ENCODE results near the gene GATA6.

The GATA6 gene

DNA sequence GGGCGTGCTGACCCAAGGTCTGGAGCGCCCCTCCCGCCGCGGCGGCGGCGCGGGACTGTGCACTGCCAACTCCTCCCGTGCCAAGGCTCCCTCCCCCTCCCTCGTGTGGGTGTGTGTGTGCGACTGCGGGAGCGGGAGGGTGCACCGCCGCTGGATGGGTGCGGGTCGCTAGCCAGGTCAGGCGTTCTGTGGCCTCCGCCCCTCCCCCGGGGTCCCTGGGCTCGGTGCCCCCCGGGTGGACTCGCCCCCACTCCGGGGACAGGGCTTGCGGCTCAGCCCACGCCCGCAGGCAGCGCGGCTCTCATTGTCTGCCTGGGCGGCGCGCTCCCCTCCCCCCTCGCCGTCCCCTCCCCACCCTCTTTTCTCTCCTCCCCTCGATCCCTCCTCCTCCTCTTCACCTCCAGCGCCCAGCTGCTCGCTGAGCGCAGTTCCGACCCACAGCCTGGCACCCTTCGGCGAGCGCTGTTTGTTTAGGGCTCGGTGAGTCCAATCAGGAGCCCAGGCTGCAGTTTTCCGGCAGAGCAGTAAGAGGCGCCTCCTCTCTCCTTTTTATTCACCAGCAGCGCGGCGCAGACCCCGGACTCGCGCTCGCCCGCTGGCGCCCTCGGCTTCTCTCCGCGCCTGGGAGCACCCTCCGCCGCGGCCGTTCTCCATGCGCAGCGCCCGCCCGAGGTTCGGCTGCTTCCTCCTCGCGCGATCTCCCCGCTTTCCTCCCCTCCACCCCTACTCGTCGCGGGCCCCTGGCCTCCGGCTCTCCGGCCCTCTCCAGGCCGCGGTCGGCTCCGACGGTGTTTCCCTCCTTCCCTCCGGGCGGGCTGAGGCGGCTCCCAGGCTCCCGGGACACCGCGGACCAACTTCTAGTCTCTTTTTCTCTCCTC is at the start of gene GATA6:
Gene GATA6 (plus strand): TSS at position 579 of the 878 bp plus-strand sequence. CDS start 1,556 bp downstream, outside the sequence.
- no peak for DNase-seq

DNA sequence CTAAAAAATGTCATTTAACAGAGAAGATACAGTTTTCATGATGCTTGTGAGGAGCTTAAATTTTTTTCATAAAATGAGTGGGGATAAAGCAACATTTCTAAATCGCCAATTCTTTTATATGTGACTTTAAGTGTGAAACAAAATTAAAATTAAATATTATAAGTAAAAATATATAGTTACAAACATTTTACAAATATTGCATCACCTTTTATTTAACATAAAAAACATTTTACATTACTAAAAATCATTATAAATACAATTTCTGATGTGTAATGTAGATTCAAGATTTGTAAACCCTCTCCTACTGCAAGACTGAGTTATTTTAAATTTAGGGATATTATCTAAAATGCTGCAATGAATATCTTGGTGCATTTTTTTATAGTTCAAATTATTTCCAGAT is 44.4 kb upstream of the GATA6 start:
- no peak for DNase-seq

GRCh38 chr18:22128954-22129353 is 40.4 kb upstream of the GATA6 start:
- DNase-seq = no peak

- DNase-seq = no peak
These were observed 39.6 kb upstream of the GATA6 start for GRCh38 chr18:22129778-22130177.

DNA sequence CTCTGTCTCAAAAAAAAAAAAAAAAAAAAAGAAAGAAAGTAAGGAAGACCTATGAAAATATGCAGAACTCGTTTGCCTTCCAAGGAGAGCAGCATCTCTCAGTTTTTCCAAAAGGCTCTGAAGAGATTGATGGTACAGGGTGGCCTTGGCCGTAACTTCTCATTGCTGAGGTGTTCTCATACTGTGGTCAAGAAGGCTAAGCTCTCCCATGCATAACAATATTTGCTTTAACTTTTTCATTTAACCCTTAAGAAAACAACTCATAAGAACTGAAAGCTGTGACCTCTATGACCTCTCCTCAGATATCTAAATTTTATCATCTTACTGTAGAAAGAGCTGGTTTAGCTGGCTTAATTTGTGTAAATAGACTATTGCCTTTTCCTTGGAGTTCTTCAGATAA is 37.1 kb upstream of the GATA6 start:
- no peak for DNase-seq

- no peak for DNase-seq
These were observed 36.6 kb upstream of the GATA6 start for GRCh38 chr18:22132763-22133162.

DNA sequence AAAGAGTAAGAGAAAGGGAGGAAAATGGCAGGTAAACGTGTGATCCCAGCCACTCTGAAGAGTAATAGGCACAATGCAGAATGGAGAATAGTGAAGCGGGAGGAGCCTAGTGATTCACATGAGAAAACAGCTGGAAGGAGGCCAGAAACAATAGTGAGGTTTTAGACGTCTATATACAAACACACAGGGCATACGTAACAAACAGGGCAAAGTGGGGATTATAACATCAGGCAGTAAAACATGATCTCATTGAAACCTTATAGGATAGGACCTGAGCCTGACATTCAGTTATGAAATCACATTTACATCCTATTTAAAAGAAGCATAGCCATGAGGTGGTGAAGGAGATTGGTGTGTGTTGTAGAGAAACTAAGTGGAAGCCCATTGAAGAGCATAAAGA is 33.0 kb upstream of the GATA6 start:
- no peak for DNase-seq

GRCh38 chr18:22141211-22141610 is 28.2 kb upstream of the GATA6 start:
- DNase-seq = no peak

GRCh38 chr18:22143347-22144340 is 25.7 kb upstream of the GATA6 start:
- no peak for DNase-seq

GRCh38 chr18:22145160-22145559 is 24.2 kb upstream of the GATA6 start:
- DNase-seq = no peak

- DNase-seq = no peak
These were observed 19.7 kb upstream of the GATA6 start for GRCh38 chr18:22149710-22150109.

GRCh38 chr18:22152093-22152492 is 17.3 kb upstream of the GATA6 start:
- no peak for DNase-seq

DNA sequence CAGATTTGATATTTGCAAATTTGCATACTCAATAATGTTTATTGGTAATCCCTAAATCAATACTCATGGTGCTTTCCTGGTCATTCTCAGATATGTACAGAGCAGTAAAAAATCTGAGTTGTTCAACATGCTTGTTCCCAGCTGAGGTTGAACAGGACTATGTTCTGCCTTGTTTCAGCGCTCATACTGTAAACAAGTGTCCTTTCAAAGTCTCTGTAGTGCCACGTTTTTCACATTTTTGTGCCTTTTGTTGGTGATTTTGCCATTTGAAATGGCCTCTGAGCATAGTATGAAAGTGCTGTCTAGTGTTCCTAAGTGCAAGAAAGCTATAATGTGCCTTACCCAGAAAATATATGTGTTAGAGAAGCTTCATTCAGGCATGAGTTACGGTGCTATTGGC is 16.0 kb upstream of the GATA6 start:
- DNase-seq = no peak

- no peak for DNase-seq
These were observed 13.8 kb upstream of the GATA6 start for GRCh38 chr18:22155584-22155983.

DNA sequence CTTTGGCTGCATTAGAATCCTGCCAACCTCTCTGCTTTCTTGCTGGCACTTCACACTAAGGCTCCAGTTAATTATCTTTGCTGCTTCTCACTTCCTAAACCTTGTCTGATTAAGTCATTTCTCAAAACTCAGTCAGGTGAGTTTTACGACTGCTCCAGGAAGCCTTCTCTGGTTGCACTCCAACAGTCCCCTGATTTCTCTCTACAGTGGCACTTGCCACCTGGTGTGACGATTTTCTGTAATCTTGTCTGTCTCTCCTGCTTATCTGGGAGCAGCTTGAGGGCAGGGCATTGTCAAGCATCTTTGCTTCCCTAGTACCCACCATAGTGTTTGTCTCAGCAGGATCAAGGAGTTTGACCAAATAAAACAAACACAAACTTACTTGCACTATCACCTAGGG is 10.4 kb upstream of the GATA6 start:
- DNase-seq = no peak

DNA sequence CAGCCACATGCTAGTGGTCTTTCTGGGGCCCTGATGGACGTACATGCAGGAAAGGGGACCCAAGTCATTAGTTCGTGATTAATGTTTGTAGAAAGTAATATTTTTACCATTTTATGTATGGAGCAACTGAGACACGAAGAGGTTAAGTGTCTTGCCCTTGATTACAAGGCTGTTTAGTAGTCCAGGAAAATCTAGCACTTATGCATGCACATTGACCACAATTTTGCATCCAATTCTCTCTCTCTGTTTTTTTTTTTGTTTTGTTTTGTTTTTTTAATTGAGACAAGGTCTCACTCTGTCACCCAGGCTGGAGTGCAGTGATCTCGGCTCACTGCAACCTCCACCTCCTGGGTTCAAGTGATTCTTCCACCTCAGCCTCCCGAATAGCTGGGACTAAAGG is 8.3 kb upstream of the GATA6 start:
- DNase-seq = no peak

- DNase-seq = no peak
These were observed 5.8 kb upstream of the GATA6 start for GRCh38 chr18:22163416-22164161.

GRCh38 chr18:22164337-22165048 is 4.9 kb upstream of the GATA6 start:
- no peak for DNase-seq

- DNase-seq = no peak
These were observed 4.3 kb upstream of the GATA6 start for GRCh38 chr18:22165049-22165602.

- no peak for DNase-seq
These were observed 3.8 kb upstream of the GATA6 start for GRCh38 chr18:22165603-22166068.

DNA sequence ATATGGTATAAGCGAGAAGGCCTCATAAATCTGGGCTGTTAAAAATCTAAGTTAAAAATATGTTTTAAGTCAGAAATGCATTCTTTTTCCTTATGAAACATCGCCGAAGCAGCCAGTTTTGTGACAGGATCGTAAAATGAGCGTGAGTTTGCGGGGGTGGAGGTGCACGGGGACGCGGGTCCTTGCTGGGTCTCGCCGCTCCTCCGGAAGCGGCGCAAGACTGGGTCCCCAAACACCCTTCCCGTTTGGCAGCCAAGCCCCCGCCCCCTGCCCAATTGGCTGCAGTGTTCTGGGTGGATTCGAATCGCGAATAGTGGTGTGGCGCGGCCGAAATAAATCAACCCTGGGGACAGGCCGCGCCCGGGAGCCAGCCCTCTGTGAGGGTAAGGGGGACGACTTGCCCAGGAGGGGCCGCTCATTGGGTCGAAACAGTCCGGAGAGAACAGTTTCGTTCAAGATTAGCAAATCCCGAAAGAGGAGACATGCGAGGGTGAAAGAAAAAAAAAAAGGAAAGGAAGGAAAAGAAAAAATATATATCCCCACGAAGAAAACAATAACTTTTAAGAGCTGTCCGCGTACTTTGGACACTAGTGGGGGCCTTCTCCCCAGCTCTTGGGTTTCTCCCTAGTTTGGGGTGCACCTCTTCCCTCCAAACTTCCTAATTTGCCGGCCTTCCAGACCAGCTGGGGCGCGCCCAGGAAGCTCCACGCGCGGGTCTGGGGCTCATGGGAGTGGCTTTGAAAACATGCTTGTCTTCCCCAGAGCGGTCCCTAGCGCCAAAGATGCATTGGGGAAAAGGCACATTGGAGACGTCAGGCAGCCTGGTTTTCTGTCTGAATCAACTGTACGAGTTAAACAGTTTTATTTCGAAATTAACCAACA is 3.1 kb upstream of the GATA6 start:
- DNase-seq = no peak

Measured in stimulated activated CD4-positive, alpha-beta T cell treated with anti-CD3 and anti-CD28 coated beads, Interleukin-4, amount 100 ng/mL, for 1 hour (primary cell).